Measurements from ENCODE around the gene SASH1. TPM values are rescaled to one million over a fixed set of nuclear protein-coding genes. Genes with fewer than 3 reads are reported as not detected.

The SASH1 gene
- total and polyA plus RNA-seq, 9 of the 15 experiments (the other 6 are each of a cell fraction or from before 2014, with no cell fraction given) = 0.35 to 3.5 (median 1.6) TPM

- ATAC-seq (no peak), DNase-seq (ENCODE audit: extremely low read depth in 1 of 4, low spot score in 3 of 4) (no peak), FAIRE-seq (no peak)
- ChIA-PET CTCF (ENCODE audit: low intra/inter-chr PET ratio) (no interaction called here), POLR2A (interaction anchor here (0.8 kb wide), 1 partner anchor 116 kb away, joined by 3 read pairs; no protein-coding TSS in a partner anchor)
- in situ Hi-C loops (cut with MboI) (no loop called here), intact Hi-C loops (cut with micrococcal nuclease) (no loop called here)
- WGBS (ENCODE audit: insufficient coverage, low coverage, missing lambda C conversion rate) = under 1% methylated on average over 6 of the region's 6 CpGs
- TF ChIP-seq RFX1 (IDR thresholded peaks at IDR 0.05) (no peak), RBFOX2 (IDR thresholded peaks at IDR 0.05; ENCODE audit: low read depth, low read length) (no peak), MBD1 (CRISPR knock-in tag; IDR thresholded peaks at IDR 0.05) (no peak), CEBPZ (IDR thresholded peaks at IDR 0.05; ENCODE audit: borderline replicate concordance, low read depth, low read length) (no peak)
- Histone ChIP-seq H3K27ac (ENCODE audit: extremely low read depth, low read depth, low read length) (no peak overlapping the region), H3K4me1 (replicated peaks in 1 of 2; ENCODE audit: control insufficient read depth in 2 of 2, insufficient read depth in 2 of 2, low read length in 2 of 2) (no peaks in the 10 kb centered on the region), H3K9me3 (replicated peaks; ENCODE audit: control insufficient read depth, insufficient read depth, low read depth, low read length) (no peaks in the 10 kb centered on the region), H3K79me2 (ENCODE audit: control insufficient read depth, insufficient read depth, low read length) (no peaks in the 10 kb centered on the region), H3K4me2 (ENCODE audit: insufficient read depth, low read length) (no peak overlapping the region), H2AFZ (ENCODE audit: low read depth, low read length) (no peak overlapping the region), H4K20me1 (replicated peaks; ENCODE audit: control insufficient read depth, insufficient read depth, low read length) (0 out of 2 replicates have a peak, but pooled peaks cover 7% of the 10 kb centered on the region), H3K9ac (ENCODE audit: insufficient read depth in 1 of 2, low read depth in 2 of 2, low read length in 2 of 2) (no peak overlapping the region), H3K27me3 (ENCODE audit: control insufficient read depth in 2 of 2, insufficient read depth in 2 of 2, low read length in 2 of 2) (peaks cover 15 to 36% of the 10 kb centered on the region in 2 experiments; a peak in 4 of 5 replicates), H3K36me3 (ENCODE audit: control insufficient read depth, insufficient read depth, low read length) (no peaks in the 10 kb centered on the region), H3K4me3 (no peak overlapping the region), H3K9me1 (ENCODE audit: control insufficient read depth, insufficient read depth, low read length) (no peaks in the 10 kb centered on the region)
- BruUV-seq (replicated peaks) = no TSS peak
Observed at GRCh38 chr6:148431413-148431812, 88.8 kb downstream of the SASH1 start.
